GM12875 (cell line): ENCODE data around the gene TAF3.

Source experiments
- H3K4me3 ChIP-seq: one replicate; pipeline ENCODE4 v1.5.1; 2011; ENCODE audit warnings: low read depth, low read length, control low read depth
- TF ChIP-seq, protein P1 (sequence below): IDR thresholded peaks from 2 replicates; pipeline ENCODE4 v1.5.1; 2011; ENCODE audit warnings: low read depth, mild to moderate bottlenecking, control low read depth, inconsistent platforms, low read length, moderate library complexity, borderline replicate concordance; ENCODE audit not compliant: insufficient read depth

TAF3 gene

DNA sequence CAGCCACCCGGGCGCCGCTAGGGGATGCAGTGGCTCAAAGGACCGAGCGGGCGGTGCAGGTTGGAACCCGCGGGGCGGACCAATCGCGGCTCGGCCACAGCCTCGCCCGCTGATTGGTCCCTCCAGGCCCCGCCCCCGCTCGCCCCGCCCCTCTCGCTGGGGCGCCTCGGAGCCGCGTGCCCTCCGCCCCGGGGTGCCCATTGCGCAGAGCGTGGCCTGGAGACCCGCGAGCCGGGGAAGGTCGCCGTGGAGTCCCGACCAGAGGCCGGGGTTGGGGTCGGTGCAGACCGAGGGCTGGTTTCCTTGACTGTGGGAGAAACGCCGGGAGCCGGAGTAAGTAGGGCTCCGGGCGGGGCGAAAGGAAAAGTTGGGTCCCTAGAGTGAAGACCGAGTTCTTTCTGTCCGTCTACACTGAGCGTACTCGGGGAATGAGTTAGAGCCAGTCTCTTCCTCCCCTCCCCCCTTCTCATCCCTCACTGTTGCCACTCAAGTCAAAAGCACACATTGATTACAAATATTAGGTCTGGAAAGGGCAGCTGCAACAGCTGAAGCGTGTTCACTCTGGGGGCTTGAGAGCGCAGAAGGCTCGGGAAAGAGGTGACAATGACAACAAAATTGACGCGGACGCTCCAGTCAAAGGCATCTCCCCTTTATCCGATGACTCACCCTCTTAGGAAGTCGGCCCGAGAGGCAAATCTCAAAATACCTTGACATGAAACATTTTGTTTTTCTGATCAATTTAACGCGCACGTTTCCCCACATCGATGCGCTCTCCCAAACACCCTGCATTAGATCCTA lies 235.3 kb downstream of the TAF3 start:
- peak overlapping the region; percentile 87 for H3K4me3 ChIP-seq
- TF ChIP-seq, protein P1, sequence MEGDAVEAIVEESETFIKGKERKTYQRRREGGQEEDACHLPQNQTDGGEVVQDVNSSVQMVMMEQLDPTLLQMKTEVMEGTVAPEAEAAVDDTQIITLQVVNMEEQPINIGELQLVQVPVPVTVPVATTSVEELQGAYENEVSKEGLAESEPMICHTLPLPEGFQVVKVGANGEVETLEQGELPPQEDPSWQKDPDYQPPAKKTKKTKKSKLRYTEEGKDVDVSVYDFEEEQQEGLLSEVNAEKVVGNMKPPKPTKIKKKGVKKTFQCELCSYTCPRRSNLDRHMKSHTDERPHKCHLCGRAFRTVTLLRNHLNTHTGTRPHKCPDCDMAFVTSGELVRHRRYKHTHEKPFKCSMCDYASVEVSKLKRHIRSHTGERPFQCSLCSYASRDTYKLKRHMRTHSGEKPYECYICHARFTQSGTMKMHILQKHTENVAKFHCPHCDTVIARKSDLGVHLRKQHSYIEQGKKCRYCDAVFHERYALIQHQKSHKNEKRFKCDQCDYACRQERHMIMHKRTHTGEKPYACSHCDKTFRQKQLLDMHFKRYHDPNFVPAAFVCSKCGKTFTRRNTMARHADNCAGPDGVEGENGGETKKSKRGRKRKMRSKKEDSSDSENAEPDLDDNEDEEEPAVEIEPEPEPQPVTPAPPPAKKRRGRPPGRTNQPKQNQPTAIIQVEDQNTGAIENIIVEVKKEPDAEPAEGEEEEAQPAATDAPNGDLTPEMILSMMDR, result peak; percentile 98

DNA sequence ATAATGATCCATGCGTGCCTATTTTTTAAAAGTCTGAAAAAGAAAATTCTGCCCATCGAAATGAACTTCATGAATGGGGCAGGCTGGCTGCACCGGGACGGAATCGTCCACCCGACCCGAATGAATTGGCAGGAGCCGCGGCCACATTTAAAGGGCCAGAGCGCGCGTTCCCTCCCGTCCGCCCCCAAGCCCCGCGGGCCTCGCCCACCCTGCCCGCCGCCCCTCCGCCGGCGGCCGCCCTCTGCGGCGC lies 235.9 kb downstream of the TAF3 start:
- TF ChIP-seq, protein P1, result no peak
- peak overlapping the region; percentile 87 for H3K4me3 ChIP-seq

DNA sequence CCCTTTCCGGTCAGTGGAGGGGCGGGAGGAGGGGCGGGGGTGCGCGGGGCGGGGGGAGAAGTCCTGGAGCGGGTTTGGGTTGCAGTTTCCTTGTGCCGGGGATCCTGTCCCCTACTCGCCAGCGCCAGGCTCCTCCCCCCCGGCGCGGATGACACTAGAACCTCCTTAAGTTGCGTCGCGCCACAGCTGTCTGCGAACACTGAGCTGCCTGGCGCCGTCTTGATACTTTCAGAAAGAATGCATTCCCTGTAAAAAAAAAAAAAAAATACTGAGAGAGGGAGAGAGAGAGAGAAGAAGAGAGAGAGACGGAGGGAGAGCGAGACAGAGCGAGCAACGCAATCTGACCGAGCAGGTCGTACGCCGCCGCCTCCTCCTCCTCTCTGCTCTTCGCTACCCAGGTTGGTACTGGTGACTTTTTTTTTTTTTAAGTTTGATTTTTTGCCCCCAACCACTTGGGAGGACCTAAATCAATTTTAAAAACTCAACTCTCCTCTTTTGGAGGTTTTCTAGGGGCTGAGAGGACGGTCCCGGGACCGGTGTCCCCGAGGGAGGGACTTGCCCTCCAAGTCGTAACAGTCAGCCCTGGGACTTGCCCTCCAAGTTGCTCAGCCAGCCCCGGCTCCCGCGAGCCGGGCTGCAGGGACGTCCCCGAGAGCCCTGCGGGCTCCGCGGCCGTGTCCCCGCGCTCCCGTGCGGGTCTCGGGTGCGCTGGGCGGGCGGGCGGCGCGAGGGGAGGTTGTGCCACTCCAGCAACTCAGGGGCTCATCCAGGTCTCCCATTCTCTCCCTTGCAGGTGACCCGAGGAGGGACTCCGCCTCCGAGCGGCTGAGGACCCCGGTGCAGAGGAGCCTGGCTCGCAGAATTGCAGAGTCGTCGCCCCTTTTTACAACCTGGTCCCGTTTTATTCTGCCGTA lies 236.4 kb downstream of the TAF3 start, which contains the start of gene GATA3:
Gene GATA3, plus strand, starts transcription at position 195 of the 914 bp plus-strand sequence. CDS start 968 bp downstream, outside the sequence.
- TF ChIP-seq, protein P1, result no peak
- peak within 1 kb of the TSS; percentile 87 for H3K4me3 ChIP-seq

DNA sequence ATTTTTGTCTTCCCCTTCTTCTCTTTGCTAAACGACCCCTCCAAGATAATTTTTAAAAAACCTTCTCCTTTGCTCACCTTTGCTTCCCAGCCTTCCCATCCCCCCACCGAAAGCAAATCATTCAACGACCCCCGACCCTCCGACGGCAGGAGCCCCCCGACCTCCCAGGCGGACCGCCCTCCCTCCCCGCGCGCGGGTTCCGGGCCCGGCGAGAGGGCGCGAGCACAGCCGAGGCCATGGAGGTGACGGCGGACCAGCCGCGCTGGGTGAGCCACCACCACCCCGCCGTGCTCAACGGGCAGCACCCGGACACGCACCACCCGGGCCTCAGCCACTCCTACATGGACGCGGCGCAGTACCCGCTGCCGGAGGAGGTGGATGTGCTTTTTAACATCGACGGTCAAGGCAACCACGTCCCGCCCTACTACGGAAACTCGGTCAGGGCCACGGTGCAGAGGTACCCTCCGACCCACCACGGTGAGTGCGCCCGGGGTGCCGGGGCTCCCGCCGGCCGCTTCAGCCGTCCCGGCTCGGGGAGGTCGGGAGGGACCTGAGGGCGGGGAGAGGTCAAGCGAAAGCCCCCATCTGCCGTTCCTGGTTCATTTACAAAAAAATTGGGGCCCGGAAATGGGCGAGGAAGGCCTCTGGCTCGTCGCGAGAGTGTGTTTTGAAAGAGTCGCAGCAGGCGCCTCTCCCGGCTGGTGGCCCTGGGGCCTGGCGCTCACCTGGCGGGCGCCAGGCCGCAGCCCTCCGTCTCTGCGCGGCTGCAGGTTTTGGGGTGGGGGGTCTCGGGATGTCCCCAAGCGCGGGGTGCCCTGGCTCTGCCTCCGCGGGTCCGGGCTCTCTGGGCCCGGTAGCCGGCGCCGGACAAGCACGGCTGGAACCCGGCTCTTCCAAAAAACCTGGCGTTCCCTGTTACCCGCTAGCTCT lies 237.4 kb downstream of the TAF3 start:
- H3K4me3 ChIP-seq, result peak overlapping the region; percentile 87
- TF ChIP-seq, protein P1, result no peak

DNA sequence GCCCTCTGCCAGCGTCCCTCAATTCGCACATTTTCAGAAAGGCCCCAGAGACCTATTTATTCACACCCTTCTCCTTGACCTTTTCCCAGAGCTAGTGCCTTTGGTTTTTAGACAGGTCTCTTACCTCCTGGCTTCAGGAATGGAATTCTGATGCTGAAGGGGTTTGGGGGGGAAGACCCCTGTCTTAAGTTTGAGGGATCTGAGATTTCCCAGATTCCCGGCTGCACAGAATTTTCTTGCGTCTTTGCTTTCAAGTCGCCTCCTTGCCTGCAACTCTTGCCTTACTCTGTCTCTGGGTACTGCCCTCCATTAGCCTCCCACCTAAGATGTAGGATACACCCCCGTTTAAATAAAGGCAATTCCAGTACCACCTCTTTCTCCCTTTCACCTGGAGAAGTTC lies 238.1 kb downstream of the TAF3 start:
- H3K4me3 ChIP-seq, result peak overlapping the region; percentile 87
- TF ChIP-seq, protein P1, result no peak

DNA sequence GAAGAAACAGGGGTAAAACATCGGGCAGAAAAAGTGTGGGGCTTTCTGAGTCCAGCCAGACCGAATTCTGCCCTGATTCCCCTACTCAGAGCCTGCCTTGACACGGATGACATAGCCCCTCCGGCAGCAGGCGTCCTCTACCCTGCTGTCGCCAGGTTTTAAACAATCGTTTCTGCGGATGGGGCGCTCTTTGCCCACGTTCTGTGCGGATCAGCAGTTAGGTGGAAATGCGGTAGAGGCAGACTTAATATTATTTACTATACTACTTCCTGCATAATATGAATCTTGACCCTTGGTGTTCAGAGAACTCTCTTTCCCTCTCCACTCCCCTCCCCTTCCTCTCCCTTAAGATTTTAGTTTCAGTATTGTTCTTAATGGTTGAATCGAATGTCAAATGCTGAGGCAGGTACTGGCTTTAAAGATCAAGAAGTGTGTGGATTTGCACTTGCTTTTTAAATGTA lies 238.6 kb downstream of the TAF3 start:
- H3K4me3 ChIP-seq, result peak overlapping the region; percentile 87
- TF ChIP-seq, protein P1, result 0 out of 2 replicates have a peak, but pooled peaks have one; percentile 13
